ENCODE results near the gene ZIC2.

The ZIC2 gene

GRCh38 chr13:99959540-99960230 is 21.9 kb upstream of the ZIC2 start:
- DNase-seq (ENCODE audit: low spot score) = no peak

- DNase-seq (ENCODE audit: low spot score) = no peak
Measured at GRCh38 chr13:99960663-99961311, 20.8 kb upstream of the ZIC2 start.

- DNase-seq (ENCODE audit: low spot score) = no peak
Measured at GRCh38 chr13:99961636-99962035, 19.9 kb upstream of the ZIC2 start.

- no peak for DNase-seq (ENCODE audit: low spot score)
Measured at GRCh38 chr13:99962242-99962641, 19.3 kb upstream of the ZIC2 start.

- no peak for DNase-seq (ENCODE audit: low spot score)
Measured at GRCh38 chr13:99963816-99964339, 17.7 kb upstream of the ZIC2 start.

GRCh38 chr13:99965329-99966000 is 16.1 kb upstream of the ZIC2 start:
- DNase-seq (ENCODE audit: low spot score) = no peak

- DNase-seq (ENCODE audit: low spot score) = no peak
Measured at GRCh38 chr13:99966064-99966805, 15.3 kb upstream of the ZIC2 start.

- DNase-seq (ENCODE audit: low spot score) = no peak
Measured at GRCh38 chr13:99967498-99967868, 14.1 kb upstream of the ZIC2 start.

GRCh38 chr13:99967869-99968520 is 13.6 kb upstream of the ZIC2 start:
- no peak for DNase-seq (ENCODE audit: low spot score)

- DNase-seq (ENCODE audit: low spot score) = no peak
Measured at GRCh38 chr13:99968521-99969452, 12.8 kb upstream of the ZIC2 start.

- no peak for DNase-seq (ENCODE audit: low spot score)
Measured at GRCh38 chr13:99969453-99969918, 12.1 kb upstream of the ZIC2 start.

- no peak for DNase-seq (ENCODE audit: low spot score)
Measured at GRCh38 chr13:99969919-99970650, 11.5 kb upstream of the ZIC2 start.

- DNase-seq (ENCODE audit: low spot score) = no peak
Measured at GRCh38 chr13:99970651-99971575, 10.7 kb upstream of the ZIC2 start.

GRCh38 chr13:99971576-99972189 is 9.9 kb upstream of the ZIC2 start, which contains the start of gene ZIC5:
Gene ZIC5 (minus strand): TSS chr13:99971767. CDS start chr13:99971603, 164 bp downstream.
- no peak for DNase-seq (ENCODE audit: low spot score)

- no peak for DNase-seq (ENCODE audit: low spot score)
Measured at GRCh38 chr13:99972190-99972731, 9.3 kb upstream of the ZIC2 start.

- no peak for DNase-seq (ENCODE audit: low spot score)
Measured at GRCh38 chr13:99973163-99973807, 8.3 kb upstream of the ZIC2 start.

- no peak for DNase-seq (ENCODE audit: low spot score)
Measured at GRCh38 chr13:99973808-99974185, 7.8 kb upstream of the ZIC2 start.

All from SK-N-DZ (cell line).